Central memory CD4-positive, alpha-beta T cell (primary cell): ENCODE data around the gene SH3BP2.

Experiments
- DNase-seq: peaks from one replicate; pipeline ENCODE4 v3.0.0; 2022

The SH3BP2 gene

GRCh38 chr4:2791518-2792395, 1.1 kb upstream of the SH3BP2 start:
- no peak for DNase-seq

GRCh38 chr4:2792396-2792710, 532 bp upstream of the SH3BP2 start:
- no peak for DNase-seq

- DNase-seq = no peak
Observed at GRCh38 chr4:2793586-2794485, 951 bp downstream of the SH3BP2 start.

- DNase-seq = no peak
Observed at GRCh38 chr4:2794486-2795299, 1.8 kb downstream of the SH3BP2 start.

GRCh38 chr4:2795300-2795892, 2.5 kb downstream of the SH3BP2 start:
- no peak for DNase-seq

GRCh38 chr4:2795893-2796848, 3.3 kb downstream of the SH3BP2 start:
- no peak for DNase-seq

GRCh38 chr4:2796849-2797544, 4.1 kb downstream of the SH3BP2 start:
- DNase-seq = no peak

- peak; percentile 64 for DNase-seq
Observed at GRCh38 chr4:2797545-2798305, 4.8 kb downstream of the SH3BP2 start.

GRCh38 chr4:2798399-2799223, 5.7 kb downstream of the SH3BP2 start:
- peak; percentile 46 for DNase-seq

GRCh38 chr4:2799224-2799911, 6.5 kb downstream of the SH3BP2 start:
- DNase-seq = no peak

GRCh38 chr4:2799971-2800690, 7.2 kb downstream of the SH3BP2 start:
- no peak for DNase-seq

GRCh38 chr4:2800691-2801596, 8.1 kb downstream of the SH3BP2 start:
- DNase-seq = no peak

- no peak for DNase-seq
Observed at GRCh38 chr4:2802618-2803531, 10.0 kb downstream of the SH3BP2 start.

- DNase-seq = no peak
Observed at GRCh38 chr4:2803624-2804448, 11.0 kb downstream of the SH3BP2 start.
